C4-2B (cell line): ENCODE results near the gene SH3RF1.

Experiments
- H3K27ac ChIP-seq: fragments of 450-650 bp; 2 replicates; pipeline ENCODE4 v1.5.1; 2017
- ZFX ChIP-seq: fragments of 450-650 bp; IDR thresholded peaks from 2 replicates; pipeline ENCODE4 v1.6.1; 2017
- TF ChIP-seq, protein P1 (sequence below): fragments of 450-650 bp; conservative IDR thresholded peaks from 2 replicates; pipeline ENCODE4 v1.5.1; 2017; ENCODE audit warnings: mild to moderate bottlenecking

SH3RF1 gene

DNA sequence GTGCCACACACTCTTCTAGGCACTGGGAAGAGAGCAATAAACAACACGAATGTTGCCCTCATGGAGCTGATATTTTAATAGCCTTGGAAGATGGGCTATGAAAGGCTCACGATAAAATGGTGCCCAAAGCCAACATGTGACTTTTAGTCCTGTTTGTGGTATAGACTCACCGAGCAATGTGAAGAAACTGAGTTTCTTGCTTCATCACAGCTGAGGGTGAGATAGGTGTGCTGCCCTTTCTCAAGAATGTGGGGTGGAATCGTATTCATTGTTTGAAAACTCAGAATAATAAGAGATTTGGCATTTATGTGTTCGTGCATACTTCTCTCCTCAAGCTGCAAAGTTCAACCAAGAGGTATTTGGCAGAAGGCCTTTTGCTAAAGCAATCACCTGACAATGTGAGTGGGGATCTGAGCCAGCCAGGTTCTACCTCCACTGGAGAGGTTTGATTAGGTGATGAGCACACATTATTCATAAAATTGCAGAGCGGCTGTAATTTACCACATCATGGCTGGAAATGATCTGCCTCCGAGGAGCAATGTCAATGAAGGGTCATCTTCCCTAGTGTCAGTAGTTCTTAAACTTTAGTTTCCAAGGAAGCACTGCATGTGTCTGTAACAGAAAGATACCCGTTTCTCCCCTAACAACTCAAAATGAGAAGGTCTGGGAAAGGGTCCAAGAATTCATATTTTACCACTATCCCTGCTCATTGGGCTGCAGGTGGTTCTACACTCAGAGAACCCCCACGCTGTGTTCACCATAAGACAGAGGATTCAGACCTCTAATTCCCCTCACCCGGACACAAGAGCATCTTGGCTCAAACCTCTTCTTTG, 218.8 kb downstream of the SH3RF1 start:
- TF ChIP-seq ZFX: no peak
- TF ChIP-seq, protein P1, sequence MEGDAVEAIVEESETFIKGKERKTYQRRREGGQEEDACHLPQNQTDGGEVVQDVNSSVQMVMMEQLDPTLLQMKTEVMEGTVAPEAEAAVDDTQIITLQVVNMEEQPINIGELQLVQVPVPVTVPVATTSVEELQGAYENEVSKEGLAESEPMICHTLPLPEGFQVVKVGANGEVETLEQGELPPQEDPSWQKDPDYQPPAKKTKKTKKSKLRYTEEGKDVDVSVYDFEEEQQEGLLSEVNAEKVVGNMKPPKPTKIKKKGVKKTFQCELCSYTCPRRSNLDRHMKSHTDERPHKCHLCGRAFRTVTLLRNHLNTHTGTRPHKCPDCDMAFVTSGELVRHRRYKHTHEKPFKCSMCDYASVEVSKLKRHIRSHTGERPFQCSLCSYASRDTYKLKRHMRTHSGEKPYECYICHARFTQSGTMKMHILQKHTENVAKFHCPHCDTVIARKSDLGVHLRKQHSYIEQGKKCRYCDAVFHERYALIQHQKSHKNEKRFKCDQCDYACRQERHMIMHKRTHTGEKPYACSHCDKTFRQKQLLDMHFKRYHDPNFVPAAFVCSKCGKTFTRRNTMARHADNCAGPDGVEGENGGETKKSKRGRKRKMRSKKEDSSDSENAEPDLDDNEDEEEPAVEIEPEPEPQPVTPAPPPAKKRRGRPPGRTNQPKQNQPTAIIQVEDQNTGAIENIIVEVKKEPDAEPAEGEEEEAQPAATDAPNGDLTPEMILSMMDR: no peak
- no peak overlapping the region for H3K27ac ChIP-seq

DNA sequence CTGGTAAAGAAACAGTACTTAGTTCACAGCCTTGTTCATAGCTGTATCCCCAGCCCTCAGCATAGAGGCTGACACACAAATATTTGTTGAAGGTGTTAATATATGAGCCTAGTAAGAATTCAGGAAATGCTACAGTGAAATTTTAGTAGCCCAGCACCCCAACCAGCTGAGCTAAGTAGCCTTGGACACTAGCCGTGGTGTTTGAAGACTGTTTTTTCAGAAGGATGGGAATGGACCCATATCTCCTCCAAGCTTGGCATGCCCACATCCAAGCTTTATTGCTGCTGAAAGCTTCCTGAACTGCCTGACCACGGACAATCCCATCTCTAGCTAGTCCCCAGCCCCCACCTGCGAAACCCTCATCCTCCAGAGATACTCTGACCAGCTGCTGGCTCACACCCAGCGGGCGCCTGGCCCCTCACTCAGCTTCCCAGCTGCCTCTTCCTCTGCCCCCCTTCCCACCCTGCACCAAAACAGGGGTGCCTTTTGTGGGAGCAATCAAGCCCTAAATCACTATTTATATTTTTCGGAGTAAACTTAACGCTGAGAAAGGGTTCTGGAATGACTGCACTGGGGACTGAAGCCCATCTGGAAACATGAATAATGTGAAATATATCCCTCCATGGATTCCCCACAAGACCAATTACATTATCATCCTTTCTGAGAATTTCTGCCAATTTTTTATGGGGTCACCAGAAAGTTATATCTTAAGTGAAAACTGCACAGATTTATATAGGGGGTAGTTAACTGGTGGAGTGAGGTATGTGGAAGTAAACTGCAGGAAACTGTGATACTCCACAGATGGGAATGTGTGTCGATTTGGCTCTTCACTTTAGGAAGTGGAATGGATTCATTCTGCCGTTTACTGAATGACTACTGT, 219.6 kb downstream of the SH3RF1 start:
- H3K27ac ChIP-seq: no peak overlapping the region

GRCh38 chr4:169050284-169050683, 220.5 kb downstream of the SH3RF1 start:
- no peak overlapping the region for H3K27ac ChIP-seq
- TF ChIP-seq ZFX: no peak
- TF ChIP-seq, protein P1: no peak

More for the DNA sequence above, 219.6 kb downstream of the SH3RF1 start:
- TF ChIP-seq, protein P1: no peak
- TF ChIP-seq ZFX: no peak

- TF ChIP-seq, protein P1: no peak
- TF ChIP-seq ZFX: no peak
- no peak overlapping the region for H3K27ac ChIP-seq
These were observed 221.8 kb downstream of the SH3RF1 start for GRCh38 chr4:169048868-169049414.

DNA sequence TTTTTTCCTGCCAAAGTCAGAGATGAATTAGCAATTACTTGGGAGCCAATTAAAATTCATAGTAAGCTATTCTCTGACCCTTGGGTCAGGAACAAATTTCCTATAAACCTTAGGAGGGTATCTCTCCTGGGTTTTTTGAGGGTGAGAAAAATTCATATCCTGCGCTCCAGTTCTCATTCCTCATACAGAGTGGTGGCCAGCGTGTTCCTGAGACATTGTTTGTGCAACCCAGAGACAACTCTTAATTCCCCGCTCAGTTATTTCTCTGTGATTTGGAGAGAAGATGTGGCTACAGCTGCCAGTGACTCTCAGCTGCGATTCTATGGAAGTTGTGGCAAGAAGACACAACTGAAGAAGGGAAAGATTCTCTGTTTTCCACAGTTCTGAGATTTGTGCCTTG, 222.8 kb downstream of the SH3RF1 start:
- no peak overlapping the region for H3K27ac ChIP-seq
- TF ChIP-seq, protein P1: no peak
- TF ChIP-seq ZFX: no peak

DNA sequence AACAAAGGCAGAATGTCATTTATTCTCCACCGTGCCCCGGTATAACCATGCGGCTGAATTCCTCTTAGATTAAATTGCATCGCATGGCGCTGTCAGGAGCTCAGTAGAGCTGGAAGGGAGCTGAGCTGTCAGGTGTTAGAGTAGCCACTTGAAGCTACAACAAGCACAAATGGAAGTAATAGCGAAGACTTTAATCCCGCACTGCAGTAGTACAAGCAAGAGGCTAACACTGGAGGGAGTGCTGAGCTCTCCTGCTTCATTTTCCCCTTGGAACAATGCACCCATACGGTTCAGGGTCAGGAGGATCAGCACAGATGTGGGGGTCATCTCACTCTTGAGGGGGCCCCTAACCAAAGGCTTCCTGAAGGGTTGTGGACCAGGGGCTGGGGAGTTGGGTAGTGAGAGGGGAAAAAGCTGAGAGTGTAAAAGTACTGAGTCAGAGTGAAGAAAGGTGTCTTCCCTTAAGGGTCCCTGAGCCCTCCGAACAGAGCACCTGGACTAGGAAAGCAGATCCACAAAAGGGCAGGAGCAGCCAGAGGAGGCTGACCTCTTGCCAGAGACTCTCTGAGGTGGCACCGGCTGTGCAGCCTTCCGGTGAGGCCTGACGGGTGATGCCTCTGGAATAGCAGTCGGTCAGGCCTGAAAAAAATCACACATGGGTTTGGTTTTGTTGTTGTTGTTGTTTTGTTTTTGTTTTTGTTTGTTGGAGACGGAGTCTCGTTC, 224.7 kb downstream of the SH3RF1 start:
- TF ChIP-seq ZFX: no peak
- TF ChIP-seq, protein P1: no peak
- no peak overlapping the region for H3K27ac ChIP-seq
